ENCODE results near the gene VWA5B2.

Gene VWA5B2

DNA sequence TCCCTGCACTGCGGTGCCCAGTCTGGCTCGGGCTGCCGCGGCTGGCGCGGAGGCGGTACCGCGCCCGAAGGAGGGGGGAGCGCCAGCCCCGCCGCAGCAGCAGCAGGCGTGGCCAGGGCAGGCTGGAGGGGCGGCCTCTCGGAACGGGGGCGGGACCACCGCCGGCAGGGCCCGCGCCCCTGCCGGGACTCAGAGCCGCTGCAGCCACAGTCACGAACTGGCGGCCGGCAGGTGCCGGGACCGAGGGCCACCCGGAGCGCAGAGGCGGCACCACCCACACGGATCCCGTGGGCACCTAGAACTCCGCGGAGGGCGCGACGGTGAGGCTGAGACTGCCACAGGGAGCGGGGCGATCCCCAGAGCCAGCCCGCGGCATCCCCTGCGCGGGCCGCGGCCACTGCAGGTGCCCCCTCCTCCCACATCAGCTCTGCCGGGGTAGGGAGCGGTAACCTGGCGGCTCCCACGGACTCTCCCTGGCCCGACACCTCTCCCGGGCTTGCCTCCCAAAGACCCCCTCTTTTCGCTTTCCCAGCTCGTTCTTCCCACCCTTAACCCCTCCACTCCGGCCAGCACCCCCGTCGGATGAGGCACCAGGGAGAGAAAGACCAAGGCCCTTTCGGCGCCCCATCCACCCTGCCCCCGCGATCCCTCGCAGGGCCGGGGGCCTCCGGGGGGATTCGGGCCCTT, at the start of gene VWA5B2:
Gene VWA5B2 (plus strand): TSS at position 192 of the 687 bp plus-strand sequence. CDS start 944 bp downstream, outside the sequence.
- DNase-seq, result peak; percentile 90

DNA sequence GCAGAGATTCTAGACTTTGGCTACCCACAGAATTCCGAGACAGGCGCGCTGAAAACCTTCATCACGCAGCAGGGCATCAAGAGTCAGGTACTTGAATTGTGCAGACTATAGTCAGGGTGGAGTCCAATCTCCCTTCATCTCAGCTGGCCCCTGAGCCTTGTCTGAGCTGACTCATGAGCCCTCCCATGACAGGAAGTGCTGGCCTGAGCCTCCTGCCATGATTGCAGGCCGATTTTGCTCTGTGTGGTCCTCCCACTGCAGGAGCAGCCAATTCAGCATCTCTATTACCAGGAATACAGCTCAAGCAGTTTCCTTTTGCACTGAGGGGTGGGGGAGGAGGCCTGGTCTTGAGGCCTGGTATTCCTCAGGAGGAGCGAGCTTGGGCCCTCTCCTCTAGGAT, 49.2 kb upstream of the VWA5B2 start:
- no peak for DNase-seq

DNA sequence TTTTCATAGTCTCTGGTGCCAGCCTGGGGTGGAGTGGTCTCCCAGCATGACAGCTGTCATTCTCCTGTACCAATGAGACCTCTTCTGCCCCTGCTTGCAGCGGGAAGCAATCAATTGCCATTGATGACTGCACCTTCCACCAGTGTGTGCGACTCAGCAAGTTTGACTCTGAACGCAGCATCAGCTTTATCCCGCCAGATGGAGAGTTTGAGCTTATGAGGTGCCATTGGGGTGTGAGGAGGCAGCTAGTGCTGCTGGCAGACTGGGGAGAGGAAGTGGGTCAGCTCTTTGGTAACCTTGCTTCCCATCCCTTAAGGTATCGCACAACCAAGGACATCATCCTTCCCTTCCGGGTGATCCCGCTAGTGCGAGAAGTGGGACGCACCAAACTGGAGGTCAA, 47.8 kb upstream of the VWA5B2 start:
- DNase-seq, result no peak

DNA sequence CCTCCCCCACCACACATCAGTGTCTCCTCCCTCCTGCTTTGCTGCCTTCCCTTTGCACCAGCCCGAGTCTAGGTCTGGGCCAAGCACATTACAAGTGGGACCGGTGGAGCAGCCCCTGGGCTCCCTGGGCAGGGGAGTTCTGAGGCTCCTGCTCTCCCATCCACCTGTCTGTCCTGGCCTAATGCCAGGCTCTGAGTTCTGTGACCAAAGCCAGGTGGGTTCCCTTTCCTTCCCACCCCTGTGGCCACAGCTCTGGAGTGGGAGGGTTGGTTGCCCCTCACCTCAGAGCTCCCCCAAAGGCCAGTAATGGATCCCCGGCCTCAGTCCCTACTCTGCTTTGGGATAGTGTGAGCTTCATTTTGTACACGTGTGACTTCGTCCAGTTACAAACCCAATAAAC, 45.7 kb upstream of the VWA5B2 start:
- DNase-seq, result no peak

DNA sequence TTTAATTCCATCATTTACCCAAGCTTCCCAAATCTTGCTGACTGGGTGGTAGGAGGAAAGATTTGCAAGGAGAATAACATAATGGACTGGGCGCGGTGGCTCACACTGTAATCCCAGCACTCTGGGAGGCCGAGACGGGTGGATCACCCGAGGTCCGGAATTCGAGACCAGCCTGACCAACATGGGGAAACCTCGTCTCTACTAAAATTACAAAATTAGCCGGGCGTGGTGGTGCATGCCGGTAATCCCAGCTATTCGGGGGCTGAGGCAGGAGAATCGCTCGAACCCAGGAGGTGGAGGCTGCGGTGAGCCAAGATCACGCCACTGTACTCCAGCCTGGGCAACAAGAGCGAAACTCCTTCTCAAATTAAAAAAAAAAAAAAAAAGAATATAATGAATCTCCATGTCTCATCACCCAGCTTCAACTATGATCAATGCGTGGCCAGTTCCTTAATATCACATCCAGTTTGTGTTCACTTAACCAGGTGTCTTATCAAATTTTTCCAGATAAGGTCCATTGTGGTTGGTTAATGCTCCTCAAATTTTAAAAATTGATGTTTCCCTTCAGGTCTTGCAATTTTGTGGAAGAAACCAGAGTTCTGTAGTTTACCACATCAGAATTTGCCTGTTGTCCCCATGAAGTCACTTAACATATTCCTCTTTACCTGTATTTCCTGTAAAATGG, 44.7 kb upstream of the VWA5B2 start:
- no peak for DNase-seq

DNA sequence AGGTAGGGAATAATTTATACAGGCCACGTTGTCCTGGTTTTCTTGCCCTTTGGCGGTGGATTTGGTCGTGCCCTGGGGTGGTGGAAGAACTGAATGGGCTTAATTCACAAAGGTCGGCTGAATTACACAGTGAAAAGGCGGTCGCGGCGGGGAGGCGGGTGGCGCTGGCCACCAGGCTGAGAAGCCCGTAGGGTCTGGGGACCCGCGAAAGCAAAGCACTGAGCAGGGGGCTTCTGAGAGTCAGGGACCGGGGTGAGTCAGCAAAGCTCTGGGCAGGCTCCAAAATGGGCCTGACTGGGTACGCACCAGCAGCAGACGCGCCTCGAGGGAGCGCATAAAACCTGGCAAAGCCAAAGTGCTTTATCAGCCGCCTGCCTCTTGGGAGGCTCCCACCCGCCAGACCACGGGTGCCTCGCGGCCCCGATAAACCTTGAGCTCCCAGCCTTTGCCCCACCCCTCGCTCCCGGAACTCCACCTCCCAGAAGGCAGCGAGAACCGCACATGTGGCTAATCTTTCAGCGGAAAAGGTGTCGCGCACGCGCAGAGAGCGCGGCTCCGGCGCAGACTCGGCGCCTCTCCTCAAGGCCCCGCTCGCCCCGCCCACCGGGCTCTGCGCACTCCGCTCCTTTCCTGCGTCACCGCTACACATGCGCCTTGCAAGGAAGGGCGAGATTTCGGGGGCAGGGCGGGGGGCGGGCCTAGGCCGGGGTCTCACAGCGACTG, 43.8 kb upstream of the VWA5B2 start:
- peak; percentile 100 for DNase-seq

DNA sequence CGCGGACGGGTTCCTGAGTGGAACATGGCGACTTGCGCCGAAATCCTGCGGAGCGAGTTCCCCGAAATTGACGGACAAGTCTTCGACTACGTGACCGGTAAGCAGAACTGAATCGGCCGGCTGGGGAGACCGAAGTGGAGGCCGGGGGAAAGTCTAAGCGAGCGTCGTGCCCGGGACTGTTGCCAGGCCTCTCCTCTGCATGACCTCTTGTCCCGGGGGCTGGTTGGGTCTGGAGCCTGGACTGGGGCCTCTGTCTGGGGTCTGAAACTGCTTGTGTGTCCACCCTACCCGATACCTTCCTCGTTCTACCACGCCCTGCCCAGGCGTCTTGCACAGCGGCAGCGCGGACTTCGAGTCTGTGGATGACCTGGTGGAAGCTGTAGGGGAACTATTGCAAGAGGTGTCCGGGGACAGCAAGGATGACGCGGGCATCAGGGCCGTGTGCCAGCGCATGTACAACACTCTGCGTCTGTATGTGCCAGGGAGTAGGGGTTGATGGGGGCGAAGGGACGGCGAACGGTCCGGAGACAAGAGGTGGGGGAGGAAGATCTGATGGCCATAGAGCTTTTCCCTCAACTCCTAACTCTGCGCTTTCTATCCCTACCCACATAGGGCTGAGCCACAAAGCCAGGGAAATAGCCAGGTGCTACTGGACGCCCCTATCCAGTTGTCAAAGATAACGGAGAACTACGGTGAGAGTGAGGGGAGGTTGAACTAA, 43.0 kb upstream of the VWA5B2 start, which contains the start of gene ABCF3:
Gene ABCF3 (plus strand): TSS at position 16 of the 718 bp plus-strand sequence. CDS start 9 bp downstream, at position 25.
- no peak for DNase-seq

DNA sequence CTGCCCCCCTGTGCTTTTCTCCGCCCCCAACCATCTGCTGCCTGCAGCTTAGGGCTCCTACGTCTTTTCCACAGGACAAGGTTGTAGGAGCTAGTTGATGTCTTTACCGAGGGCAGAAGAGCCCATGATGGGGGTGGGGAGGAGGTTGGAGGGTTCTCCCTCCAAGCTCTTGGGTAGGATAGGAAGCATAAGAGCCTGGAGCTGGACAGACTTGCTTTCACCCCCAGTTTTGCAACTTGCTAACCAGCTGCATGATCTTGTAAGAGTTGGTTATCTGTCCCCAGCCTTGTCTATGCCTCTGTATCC, 42.5 kb upstream of the VWA5B2 start:
- no peak for DNase-seq

DNA sequence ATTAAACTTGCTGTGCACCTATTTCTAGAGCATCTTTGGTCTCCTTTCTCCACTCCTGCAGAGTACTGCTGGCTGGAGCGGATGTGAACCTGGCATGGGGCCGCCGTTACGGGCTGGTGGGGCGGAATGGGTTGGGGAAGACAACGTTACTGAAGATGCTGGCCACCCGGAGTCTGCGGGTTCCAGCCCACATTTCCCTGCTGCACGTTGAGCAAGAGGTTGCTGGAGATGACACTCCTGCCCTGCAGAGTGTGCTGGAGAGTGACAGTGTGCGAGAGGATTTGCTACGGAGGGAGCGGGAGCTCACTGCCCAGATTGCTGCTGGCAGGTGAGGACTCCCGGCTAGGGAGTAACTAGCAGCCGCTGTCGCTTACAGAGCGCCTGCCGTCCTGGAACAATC, 41.3 kb upstream of the VWA5B2 start:
- no peak for DNase-seq

DNA sequence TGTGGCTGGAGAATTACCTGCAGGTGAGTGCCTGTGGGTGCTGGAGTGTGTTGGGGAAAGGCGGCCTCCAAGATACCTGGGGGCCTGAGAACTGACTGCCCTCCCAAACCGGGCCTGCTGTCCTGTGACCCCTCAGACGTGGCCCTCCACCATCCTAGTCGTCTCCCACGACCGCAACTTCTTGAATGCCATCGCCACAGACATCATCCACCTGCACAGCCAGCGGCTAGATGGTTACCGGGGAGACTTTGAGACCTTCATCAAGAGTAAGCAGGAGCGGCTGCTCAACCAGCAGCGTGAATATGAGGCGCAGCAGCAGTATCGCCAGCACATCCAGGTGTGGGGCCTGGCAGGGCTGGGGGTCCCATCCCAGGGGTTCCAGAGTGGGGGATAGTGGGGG, 40.0 kb upstream of the VWA5B2 start:
- no peak for DNase-seq

DNA sequence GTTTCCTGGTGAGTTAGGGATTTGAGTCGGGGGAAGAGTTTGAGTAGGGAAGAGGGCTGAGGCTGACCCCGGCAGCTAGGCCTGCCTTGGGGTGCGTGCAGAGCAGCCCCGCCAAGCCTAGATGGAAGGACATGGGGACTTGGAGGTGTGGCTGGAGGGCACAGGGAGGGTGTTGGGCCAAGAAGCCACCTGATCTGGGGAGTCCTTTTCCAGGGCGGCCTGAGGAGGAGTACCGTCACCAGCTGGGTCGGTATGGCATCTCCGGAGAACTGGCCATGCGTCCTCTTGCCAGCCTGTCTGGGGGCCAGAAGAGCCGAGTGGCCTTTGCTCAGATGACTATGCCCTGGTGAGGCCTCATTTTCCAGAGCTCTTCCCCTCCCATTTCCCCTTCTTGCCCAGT, 36.5 kb upstream of the VWA5B2 start:
- DNase-seq, result no peak

DNA sequence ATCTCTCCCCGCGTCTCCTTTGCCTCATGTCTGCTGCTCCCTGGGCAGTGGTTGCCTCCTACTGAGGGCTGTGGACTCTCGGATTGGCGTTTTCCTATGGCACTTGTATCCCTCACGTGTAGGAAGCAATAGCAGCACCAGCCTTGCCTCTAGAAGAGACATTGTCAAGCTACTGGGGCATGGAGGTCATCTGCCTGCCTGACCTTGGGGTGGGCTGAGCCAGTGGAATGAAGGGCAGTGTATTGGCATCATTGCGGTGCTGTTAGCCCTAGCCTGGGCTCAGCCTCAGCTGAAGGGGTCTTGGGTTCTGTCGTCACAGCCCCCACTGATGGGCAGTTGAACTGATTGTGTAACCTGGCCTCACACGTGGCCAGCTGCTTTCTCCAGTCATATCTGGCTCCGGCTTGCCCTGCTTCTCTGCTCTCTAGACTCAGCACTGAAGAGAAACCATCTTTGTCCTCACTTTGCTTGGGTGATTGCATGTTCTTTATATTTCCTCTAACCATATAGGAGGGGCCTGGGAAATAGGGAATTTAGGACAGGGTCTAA, 35.3 kb upstream of the VWA5B2 start:
- no peak for DNase-seq

DNA sequence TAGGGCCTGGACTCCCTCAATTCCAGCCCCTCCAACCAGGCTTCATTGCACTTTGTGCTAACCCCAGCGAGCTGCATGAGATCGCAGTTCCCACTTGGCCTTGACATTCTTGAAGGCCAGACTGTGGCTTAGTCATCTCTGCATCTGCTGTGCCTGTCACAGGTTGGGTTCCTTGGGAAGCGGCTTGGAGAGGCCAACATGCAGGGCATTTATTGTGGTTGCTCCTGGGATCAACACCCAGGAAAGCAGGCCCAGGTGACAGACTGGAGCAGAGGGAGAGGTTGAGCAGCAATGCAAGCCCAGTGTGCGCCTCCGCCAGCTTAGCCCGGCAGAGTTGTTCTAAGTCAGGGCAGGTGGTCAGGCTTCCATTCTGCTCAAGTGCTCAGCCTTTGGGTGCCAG, 32.8 kb upstream of the VWA5B2 start:
- DNase-seq, result no peak

DNA sequence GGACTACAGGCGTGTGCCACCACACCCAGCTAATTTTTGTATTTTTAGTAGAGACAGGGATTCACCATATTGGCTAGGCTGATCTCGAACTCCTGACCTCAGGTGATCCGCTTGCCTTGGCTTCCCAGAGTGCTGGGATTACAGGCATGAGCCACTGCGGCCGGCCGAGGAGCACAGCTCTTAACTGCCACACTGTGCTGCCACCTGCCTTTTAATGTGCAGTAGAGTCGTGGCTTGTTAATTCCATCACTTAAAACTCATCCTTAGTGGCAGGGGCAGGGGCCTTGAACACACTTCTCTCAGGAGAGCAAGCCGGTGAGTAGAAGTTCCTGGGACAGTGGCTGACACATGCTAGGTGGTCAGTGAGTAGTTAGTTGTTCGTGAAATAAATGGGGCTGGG, 30.9 kb upstream of the VWA5B2 start:
- no peak for DNase-seq

DNA sequence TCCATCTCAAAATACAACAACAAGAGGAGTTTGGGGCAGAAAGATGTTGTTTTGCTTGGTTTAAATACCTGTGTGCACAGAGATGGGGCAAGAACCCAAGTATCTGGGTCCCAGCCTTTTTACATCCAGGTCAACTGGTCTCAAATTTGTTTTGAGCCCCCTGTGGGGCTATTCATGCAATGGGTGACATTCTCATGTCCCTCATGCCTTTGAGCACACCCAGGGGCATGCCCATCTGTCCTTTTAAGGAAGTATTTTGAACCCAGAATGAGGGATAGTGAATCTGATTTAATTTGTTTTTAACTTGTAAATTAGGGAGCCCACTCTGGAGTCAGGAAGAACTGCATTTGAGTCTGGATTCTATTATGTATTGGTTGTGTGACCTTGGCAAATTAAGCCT, 28.6 kb upstream of the VWA5B2 start:
- no peak for DNase-seq

DNA sequence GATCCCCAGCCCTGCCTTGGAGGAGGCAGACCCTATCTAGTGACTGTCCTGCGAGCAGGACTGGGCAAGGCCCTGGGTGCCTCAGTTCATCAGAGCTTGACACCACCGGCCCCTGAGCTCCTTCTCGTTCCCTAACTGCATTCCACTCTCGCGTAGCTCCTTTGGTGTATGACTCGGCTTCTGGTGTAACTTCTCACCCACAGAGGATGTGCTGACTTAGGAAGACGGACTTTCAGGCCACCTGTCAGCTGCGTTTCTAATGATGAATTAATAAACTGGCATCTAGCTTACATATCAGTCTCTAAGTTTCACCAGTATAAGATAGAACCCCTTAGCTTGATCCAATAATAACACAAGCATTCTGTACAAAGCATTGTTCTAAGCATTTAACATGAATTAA, 25.9 kb upstream of the VWA5B2 start:
- DNase-seq, result no peak

DNA sequence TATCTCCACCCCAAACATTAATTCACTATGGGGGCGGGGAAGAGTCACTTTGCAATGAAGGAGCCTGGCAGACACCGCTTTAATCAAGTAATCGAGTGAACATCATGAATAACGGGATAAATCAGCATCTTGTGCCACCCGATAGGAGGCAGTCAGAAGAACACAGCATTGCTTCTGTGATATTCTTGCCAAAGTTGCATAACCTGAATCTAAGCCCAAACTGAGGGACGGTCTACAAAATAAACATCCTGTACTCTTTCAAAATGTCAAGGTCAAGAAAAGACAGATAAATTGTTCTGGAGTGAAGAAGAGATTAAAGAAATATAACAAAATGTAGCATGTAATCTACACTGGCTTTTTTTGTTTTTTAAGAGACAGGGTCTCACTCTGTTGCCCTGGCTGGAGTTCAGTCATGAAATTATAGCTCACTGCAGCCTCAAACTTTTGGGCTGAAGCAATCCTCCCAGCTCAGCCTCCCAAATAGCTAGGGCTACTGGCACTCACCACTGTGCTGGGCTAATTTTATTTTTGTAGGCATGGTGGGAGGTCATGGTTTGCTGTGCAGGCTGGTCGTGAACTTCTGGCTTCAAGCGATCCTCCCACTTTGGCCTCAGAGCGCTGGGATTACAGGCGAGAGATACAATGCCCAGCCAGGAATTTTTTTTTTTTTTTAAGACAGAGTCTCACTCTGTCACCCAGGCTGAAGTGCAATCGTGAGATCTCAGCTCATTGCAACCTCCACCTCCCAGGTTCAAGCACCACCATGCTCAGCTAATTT, 20.1 kb upstream of the VWA5B2 start:
- DNase-seq, result no peak

DNA sequence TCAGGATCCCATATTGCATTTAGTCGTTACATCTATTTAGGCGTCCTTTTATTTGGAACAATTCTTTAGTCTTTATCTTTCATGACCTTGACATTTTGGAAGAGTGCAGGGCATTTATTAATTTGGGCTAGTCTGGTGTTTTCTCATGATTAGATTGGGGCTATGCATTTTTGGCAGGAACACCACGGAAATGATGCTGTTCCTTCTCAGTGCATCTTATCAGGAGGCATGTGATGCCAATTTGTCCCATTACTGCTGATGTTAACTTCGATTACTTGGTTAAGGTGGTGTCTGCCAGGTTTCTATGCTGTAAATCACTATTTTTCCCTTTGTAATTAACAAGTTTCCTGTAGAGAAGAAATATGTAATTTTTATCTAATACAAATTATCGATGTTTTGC, 18.1 kb upstream of the VWA5B2 start:
- no peak for DNase-seq

DNA sequence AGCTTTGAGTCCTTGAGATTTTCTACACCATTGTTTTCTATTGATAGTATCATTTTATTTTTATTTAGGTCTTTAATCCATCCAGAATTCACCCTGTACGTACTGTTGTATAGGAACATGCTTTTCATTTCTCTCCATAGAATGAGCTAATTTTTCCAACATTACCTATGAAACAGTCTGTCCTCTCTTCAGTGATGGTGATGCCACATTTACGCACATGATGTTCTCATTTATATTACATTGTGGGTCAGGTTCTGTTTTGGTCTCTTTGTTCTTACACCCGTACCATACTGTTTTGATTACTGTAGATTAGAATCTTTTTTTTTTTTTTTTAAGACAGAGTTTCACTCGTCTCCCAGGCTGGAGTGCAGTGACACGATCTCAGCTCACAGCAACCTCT, 17.7 kb upstream of the VWA5B2 start:
- DNase-seq, result no peak

DNA sequence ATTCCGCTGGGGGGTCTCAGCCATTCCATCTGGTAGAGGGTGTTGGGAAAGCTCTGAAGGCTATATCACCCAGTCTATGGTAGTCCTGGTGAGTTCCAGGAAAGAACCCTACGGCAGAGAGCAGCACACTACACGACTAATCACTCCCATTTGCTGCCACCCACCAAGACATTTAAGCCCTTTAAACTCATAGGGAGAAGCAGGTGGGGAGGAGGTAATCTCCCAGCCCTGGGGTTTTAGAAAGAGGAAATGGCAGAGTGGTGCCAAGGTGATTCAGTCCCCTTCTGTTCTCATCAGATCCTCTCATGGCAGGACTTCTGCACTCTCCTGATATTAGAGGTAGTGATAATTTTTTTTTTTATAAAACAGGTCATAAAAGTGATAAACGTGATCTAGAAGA, 10.6 kb upstream of the VWA5B2 start:
- no peak for DNase-seq

DNA sequence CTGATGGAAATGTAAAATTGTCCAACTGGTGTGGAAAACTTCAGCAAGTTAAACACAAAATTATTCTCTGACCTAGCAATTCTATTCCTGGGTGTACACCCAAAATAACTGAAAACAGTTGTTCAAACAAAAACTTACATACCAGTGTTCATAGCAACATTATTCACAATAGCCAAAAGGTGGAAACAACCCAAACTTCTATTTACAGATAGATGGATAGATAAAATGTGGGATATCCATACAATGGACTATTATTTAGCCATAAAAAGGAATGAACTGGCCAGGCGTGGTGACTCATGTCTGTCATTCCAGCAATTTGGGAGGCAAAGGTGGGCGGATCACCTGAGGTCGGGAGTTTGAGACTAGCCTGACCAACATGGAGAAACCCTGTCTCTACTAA, 6.9 kb upstream of the VWA5B2 start:
- no peak for DNase-seq

DNA sequence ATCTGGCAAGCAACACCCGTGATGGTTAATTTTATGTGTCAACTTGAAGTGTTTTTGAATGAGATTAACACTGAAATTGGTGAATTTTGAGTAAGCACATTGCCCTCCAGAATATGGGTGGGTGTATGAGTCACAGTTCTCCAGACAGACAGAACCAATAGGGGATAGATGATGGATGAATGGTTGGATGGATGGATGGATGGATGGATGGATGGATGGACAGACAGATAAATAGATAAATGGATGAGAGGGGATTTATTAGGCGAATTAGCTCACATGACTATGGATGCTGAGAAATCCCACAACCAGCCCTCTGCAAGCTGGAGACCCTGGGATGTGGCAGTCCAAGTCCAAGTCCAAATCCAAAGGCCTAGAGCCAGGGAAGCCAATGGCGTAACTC, 5.4 kb upstream of the VWA5B2 start:
- no peak for DNase-seq
